ENCODE data around the gene WDR27. TPM values are rescaled to one million over a fixed set of nuclear protein-coding genes. Genes with fewer than 3 reads are reported as not detected.
A peak's percentile ranks its signal among the peaks of the same experiment; 100 is the strongest.
"Not testable (repeated sequence)": the region's sequence is repeated elsewhere in the genome, so short reads cannot be mapped to it uniquely, and the experiment has no call there.

WDR27 gene
- total RNA-seq, 1 donor from 2014 or later: 128 TPM

DNA sequence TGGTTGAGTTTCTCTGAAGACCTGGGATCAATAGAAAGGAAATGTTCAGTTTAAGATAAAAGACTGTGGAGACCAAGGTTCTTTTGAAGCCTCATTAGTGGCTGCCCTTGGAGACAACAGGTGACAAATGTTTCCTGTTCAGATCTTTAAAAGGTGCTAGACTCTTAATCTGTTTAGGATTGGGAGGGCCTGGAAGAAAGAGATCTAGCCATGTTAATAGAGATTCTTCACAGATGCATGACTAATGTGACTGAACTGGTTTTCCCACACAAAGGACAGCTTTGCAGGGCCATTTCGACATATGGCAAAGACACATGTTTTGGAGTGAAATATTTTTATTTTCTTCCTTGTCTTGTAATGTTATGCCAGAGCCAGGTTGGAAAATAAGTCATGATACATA is 82.2 kb downstream of the WDR27 start:
- TF ChIP-seq, protein P1, sequence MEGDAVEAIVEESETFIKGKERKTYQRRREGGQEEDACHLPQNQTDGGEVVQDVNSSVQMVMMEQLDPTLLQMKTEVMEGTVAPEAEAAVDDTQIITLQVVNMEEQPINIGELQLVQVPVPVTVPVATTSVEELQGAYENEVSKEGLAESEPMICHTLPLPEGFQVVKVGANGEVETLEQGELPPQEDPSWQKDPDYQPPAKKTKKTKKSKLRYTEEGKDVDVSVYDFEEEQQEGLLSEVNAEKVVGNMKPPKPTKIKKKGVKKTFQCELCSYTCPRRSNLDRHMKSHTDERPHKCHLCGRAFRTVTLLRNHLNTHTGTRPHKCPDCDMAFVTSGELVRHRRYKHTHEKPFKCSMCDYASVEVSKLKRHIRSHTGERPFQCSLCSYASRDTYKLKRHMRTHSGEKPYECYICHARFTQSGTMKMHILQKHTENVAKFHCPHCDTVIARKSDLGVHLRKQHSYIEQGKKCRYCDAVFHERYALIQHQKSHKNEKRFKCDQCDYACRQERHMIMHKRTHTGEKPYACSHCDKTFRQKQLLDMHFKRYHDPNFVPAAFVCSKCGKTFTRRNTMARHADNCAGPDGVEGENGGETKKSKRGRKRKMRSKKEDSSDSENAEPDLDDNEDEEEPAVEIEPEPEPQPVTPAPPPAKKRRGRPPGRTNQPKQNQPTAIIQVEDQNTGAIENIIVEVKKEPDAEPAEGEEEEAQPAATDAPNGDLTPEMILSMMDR (IDR thresholded peaks at IDR 0.05; ENCODE audit: unreplicated experiment): no peak
- H3K36me3 Mint-ChIP-seq: peaks cover 19% of the 10 kb centered on the region
- no peaks in the 10 kb centered on the region for H3K27me3 Mint-ChIP-seq (ENCODE audit: low read depth)
- peak overlapping the region; percentile 15 for H3K27ac Mint-ChIP-seq
- H3K9me3 Mint-ChIP-seq: peaks cover 18% of the 10 kb centered on the region
- DNase-seq (ENCODE audit: low spot score in 2 of 2, unreplicated experiment in 2 of 2): no peak
- no peak overlapping the region for H3K4me3 Mint-ChIP-seq
- peaks cover 38% of the 10 kb centered on the region for H3K4me1 Mint-ChIP-seq

DNA sequence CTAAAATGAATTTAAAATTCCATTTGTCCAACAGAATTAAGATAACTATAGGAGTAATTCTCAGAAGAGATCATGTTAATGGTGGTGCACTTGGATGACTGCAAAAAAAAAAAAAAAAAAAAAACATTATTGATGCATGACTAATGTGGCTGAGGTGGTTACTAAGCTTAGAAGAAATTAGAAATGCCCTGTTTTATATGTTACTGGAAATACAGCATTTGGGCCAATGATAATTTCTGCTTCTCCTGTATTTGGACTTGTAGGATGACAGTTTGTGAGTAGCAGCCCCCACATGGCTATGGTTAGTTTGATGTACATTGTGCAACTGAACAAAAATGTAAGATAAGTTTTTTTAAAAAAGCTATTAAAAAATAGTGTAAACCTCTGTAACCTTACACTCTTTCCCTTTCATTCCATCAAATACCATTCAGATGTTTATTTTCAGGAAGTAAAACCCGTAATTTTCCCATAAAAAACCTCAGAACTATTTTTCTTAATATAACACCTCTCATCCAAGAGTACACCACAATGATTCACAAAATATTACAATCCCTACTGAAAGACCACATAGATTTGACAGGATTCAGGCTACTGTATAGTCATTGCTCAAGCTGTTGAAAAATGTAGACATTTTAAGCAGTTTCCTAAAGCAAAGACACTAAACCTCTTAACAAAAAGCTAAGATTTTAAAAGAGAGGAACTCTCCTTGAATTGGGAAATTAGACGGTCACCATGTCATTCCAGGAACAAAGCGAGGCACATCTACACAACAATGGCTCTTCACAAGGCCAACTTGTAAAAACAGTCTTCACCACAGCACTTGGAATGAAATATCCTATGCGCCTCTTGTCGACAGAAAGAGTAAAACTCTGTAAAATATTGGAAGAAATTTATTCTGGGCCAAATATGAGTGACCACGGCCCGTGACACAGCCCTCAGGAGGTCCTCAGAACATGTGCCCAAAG is 83.0 kb downstream of the WDR27 start:
- H3K27me3 Mint-ChIP-seq (ENCODE audit: low read depth): no peaks in the 10 kb centered on the region
- no peak for DNase-seq (ENCODE audit: low spot score in 2 of 2, unreplicated experiment in 2 of 2)
- TF ChIP-seq, protein P1 (IDR thresholded peaks at IDR 0.05; ENCODE audit: unreplicated experiment): no peak
- H3K36me3 Mint-ChIP-seq: peaks cover 14% of the 10 kb centered on the region
- H3K4me1 Mint-ChIP-seq: peaks cover 38% of the 10 kb centered on the region
- peaks cover 18% of the 10 kb centered on the region for H3K9me3 Mint-ChIP-seq
- H3K4me3 Mint-ChIP-seq: no peak overlapping the region
- peak overlapping the region; percentile 15 for H3K27ac Mint-ChIP-seq

DNA sequence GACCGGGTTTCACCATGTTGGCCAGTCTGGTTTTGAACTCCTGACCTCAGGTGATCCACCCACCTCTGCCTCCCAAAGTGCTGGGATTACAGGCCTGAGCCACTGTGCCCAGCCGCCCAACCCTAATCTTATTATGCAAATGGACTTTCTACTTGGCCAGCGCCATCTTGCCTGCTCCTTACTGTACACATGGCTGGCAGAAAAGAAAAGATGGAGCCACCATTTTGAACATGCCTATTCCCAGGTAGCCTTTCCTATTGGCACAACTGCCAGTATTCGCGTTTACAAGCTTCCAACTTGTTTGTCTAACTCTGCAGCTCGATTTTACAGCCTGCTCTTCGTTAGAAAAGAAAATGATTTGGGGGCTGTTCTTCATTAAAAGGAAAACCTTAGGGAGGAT is 84.3 kb downstream of the WDR27 start:
- Mint-ChIP-seq H3K4me3 (no peak overlapping the region), H3K9me3 (peaks cover 18% of the 10 kb centered on the region), H3K4me1 (peaks cover 30% of the 10 kb centered on the region), H3K27ac (no peak overlapping the region), H3K27me3 (ENCODE audit: low read depth) (no peaks in the 10 kb centered on the region), H3K36me3 (peaks cover 11% of the 10 kb centered on the region)
- no peak for DNase-seq (ENCODE audit: low spot score in 2 of 2, unreplicated experiment in 2 of 2)
- TF ChIP-seq, protein P1 (IDR thresholded peaks at IDR 0.05; ENCODE audit: unreplicated experiment): no peak

DNA sequence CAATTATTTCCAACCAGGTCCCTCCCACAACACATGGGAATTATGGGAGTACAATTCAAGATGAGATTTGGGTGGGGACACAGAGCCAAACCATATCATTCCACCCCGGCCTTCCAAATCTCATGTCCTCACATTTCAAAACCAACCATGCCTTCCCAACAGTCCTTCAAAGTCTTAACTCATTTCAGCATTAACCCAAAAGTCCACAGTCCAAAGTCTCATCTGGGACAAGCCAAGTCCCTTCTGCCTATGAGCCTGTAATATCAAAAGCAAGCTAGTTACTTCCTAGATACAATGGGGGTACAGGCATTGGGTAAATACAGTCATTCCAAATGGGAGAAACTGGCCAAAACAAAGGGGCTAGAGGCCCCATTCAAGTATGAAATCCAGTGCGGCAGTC is 93.2 kb downstream of the WDR27 start:
- H3K27ac Mint-ChIP-seq; H3K4me1 Mint-ChIP-seq; DNase-seq (ENCODE audit: low spot score in 2 of 2, unreplicated experiment in 2 of 2); H3K4me3 Mint-ChIP-seq; H3K27me3 Mint-ChIP-seq (ENCODE audit: low read depth): not testable (repeated sequence)
- Mint-ChIP-seq H3K9me3 (peaks cover 20% of the 10 kb centered on the region), H3K36me3 (peaks cover 20% of the 10 kb centered on the region)

DNA sequence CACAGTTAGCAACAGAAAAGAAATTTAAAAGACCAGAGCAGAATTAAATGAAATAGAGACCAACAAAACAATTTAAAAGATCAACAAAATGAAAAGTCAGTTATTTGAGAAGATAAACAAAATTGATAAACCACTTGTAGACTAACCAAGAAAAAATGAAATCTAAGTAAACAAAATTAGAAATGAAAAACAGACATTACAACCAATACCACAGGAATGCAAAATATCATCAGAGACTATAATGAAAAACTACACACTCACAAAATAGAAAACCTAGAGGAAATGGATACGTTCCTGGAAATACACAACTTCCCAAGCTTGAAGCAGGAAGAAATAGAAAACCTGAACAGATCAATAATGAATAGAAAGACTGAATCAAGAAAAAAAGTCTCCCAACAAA is 97.8 kb downstream of the WDR27 start:
- H3K36me3 Mint-ChIP-seq: peaks cover 46% of the 10 kb centered on the region
- TF ChIP-seq, protein P1 (IDR thresholded peaks at IDR 0.05; ENCODE audit: unreplicated experiment): no peak
- H3K4me3 Mint-ChIP-seq: no peak overlapping the region
- DNase-seq (ENCODE audit: low spot score in 2 of 2, unreplicated experiment in 2 of 2): no peak
- H3K9me3 Mint-ChIP-seq: peaks cover 37% of the 10 kb centered on the region
- H3K27me3 Mint-ChIP-seq (ENCODE audit: low read depth): no peaks in the 10 kb centered on the region
- H3K27ac Mint-ChIP-seq: no peak overlapping the region
- no peaks in the 10 kb centered on the region for H3K4me1 Mint-ChIP-seq

DNA sequence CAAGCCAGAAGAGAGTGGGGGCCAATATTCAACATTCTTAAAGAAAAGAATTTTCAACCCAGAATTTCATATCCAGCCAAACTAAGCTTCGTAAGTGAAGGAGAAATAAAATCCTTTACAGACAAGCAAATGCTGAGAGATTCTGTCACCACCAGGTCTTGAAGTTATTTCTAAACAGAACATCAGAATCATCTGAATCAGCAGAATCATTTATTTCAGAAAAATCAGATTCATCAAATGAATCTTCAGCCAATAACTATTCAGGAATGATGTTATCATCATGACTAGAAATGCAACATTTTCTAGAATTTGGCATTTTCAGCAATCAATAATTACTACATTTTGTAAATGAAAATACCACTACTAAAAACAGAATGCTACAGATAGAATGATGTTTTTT is 100.7 kb downstream of the WDR27 start:
- not testable (repeated sequence) for H3K27ac Mint-ChIP-seq; H3K4me3 Mint-ChIP-seq; H3K27me3 Mint-ChIP-seq (ENCODE audit: low read depth); H3K4me1 Mint-ChIP-seq; DNase-seq (ENCODE audit: low spot score in 2 of 2, unreplicated experiment in 2 of 2)
- Mint-ChIP-seq H3K9me3 (peaks cover 52% of the 10 kb centered on the region), H3K36me3 (peaks cover 58% of the 10 kb centered on the region)

Measured in mesothelial cell of epicardium (in vitro differentiated cells).